Measurements from ENCODE around the gene FAM163A.

DNA sequence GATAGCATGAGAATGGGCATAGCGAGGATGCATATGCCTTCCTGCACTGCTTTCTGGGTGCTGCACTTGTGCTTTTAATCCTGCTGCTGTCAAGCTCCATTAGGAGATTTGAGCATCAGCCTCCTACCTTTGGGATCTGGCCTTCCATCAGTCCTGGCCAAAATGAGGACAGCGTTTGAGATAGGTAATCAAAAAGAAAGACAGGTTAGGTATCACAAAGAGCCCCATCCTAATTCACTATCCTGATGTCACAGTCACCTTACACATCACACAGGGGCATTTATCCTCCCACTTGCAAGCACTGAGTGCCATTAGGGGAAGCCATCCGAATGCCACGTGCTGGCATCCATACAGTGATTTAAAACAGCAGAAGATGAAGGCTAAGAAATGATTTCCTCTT lies 13.2 kb upstream of the FAM163A start:
- TF ChIP-seq, protein P1, sequence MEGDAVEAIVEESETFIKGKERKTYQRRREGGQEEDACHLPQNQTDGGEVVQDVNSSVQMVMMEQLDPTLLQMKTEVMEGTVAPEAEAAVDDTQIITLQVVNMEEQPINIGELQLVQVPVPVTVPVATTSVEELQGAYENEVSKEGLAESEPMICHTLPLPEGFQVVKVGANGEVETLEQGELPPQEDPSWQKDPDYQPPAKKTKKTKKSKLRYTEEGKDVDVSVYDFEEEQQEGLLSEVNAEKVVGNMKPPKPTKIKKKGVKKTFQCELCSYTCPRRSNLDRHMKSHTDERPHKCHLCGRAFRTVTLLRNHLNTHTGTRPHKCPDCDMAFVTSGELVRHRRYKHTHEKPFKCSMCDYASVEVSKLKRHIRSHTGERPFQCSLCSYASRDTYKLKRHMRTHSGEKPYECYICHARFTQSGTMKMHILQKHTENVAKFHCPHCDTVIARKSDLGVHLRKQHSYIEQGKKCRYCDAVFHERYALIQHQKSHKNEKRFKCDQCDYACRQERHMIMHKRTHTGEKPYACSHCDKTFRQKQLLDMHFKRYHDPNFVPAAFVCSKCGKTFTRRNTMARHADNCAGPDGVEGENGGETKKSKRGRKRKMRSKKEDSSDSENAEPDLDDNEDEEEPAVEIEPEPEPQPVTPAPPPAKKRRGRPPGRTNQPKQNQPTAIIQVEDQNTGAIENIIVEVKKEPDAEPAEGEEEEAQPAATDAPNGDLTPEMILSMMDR (IDR thresholded peaks at IDR 0.05), result no peak
- TF ChIP-seq POLR2A (IDR thresholded peaks at IDR 0.05) (no peak), EP300 (IDR thresholded peaks at IDR 0.05) (no peak)

Measured in tibial nerve (tissue), 4 donors.